Panc1 (cell line): Measurements from ENCODE around the gene FCRL2.

ENCODE experiments used
- POLR2AphosphoS5 ChIP-seq: IDR thresholded peaks from 2 replicates; pipeline ENCODE4 v1.6.1; 2012; ENCODE audit warnings: mild to moderate bottlenecking, low read depth, low read length, moderate library complexity
- REST ChIP-seq, 2 experiments: IDR thresholded peaks; 2 replicates each; pipeline ENCODE4 v1.6.1; 2011 to 2012; ENCODE audit warnings: low read depth in 2 of 2, control low read depth in 1 of 2, low read length in 1 of 2, mild to moderate bottlenecking in 1 of 2, moderate library complexity in 1 of 2; ENCODE audit not compliant: insufficient read depth in 1 of 2

- TF ChIP-seq POLR2AphosphoS5 (no peak), REST (IDR thresholded peaks at IDR 0.05; ENCODE audit: insufficient read depth in 1 of 2, low read depth in 2 of 2, low read length in 1 of 2) (no peak)
Observed at GRCh38 chr1:157751283-157751682, 25.6 kb downstream of the FCRL2 start.
